ENCODE results near the gene CLCA2. TPM values are rescaled to one million over a fixed set of nuclear protein-coding genes. Genes with fewer than 3 reads are reported as not detected.

CLCA2 gene
- polyA plus RNA-seq, 3 donors, result not detected

DNA sequence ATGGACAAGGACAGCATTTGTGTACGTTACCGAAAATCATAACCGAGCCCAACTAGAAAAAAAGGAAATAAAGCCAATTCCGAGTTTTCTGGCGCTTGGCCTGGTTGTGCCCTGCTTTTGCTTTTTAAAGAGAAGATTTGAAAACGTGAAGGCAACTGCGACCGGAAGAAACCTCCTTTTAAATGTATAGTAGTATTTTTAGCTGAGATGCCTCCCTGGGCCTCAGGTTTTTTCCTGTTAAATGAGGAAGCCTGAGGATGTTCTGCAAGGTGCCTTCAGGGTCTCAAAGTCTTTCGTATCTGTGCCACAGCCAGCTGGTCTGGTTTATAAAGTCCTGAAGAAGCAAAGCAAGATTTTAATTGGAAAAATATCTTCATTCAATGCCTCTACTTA lies 27.5 kb upstream of the CLCA2 start:
- Histone ChIP-seq H3K27ac (ENCODE audit: low read depth in 1 of 2, low read length in 2 of 2) (peak overlapping the region; percentile 27 to 80), H3K36me3 (replicated peaks in 1 of 2; ENCODE audit: control insufficient read depth in 1 of 2, insufficient read depth in 2 of 2, low read length in 2 of 2) (no peaks in the 10 kb centered on the region), H3K9me3 (replicated peaks in 1 of 2; ENCODE audit: control insufficient read depth in 1 of 2, insufficient read depth in 1 of 2, low read length in 2 of 2) (no peaks in the 10 kb centered on the region), H3K4me1 (ENCODE audit: control insufficient read depth in 1 of 2, insufficient read depth in 2 of 2, low read length in 2 of 2) (peaks cover 15 to 20% of the 10 kb centered on the region in 2 donors), H3K9ac (ENCODE audit: insufficient read depth, low read length, poor library complexity, severe bottlenecking) (peak overlapping the region; percentile 77), H3K79me2 (ENCODE audit: insufficient read depth, low read length) (no peaks in the 10 kb centered on the region), H2AFZ (ENCODE audit: insufficient read depth, low read depth, low read length, poor library complexity, severe bottlenecking) (peak overlapping the region; percentile 98), H3K4me2 (replicated peaks; ENCODE audit: extremely low read depth, low read length, poor library complexity, severe bottlenecking) (peak overlapping the region; percentile 95), H4K20me1 (ENCODE audit: insufficient read depth, low read length) (no peaks in the 10 kb centered on the region), H3K4me3 (replicated peaks in 1 of 3; ENCODE audit: low read depth in 2 of 3, low read length in 3 of 3) (peak overlapping the region; percentile 69 to 98 (median 98)), H3K27me3 (ENCODE audit: control insufficient read depth in 2 of 2, insufficient read depth in 2 of 2, low read length in 2 of 2) (no peaks in the 10 kb centered on the region)
- Mint-ChIP-seq H3K36me3 (no peaks in the 10 kb centered on the region), H3K27ac (peak overlapping the region; percentile 67 to 93 (median 89)), H3K4me1 (peaks cover 14% of the 10 kb centered on the region), H3K27me3 (ENCODE audit: low read depth in 3 of 3) (peaks cover 0 to 3% (median 2%) of the 10 kb centered on the region in 3 donors), H3K4me3 (peak overlapping the region; percentile 96 to 100), H3K9me3 (no peaks in the 10 kb centered on the region)
- TF ChIP-seq, protein P1, sequence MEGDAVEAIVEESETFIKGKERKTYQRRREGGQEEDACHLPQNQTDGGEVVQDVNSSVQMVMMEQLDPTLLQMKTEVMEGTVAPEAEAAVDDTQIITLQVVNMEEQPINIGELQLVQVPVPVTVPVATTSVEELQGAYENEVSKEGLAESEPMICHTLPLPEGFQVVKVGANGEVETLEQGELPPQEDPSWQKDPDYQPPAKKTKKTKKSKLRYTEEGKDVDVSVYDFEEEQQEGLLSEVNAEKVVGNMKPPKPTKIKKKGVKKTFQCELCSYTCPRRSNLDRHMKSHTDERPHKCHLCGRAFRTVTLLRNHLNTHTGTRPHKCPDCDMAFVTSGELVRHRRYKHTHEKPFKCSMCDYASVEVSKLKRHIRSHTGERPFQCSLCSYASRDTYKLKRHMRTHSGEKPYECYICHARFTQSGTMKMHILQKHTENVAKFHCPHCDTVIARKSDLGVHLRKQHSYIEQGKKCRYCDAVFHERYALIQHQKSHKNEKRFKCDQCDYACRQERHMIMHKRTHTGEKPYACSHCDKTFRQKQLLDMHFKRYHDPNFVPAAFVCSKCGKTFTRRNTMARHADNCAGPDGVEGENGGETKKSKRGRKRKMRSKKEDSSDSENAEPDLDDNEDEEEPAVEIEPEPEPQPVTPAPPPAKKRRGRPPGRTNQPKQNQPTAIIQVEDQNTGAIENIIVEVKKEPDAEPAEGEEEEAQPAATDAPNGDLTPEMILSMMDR (IDR thresholded peaks at IDR 0.05), result no peak
- WGBS (ENCODE audit: insufficient coverage), result 4% methylated on average over 5 of the region's 9 CpGs
- intact Hi-C loops (cut with micrococcal nuclease), result no loop called here
- DNase-seq, result no peak

DNA sequence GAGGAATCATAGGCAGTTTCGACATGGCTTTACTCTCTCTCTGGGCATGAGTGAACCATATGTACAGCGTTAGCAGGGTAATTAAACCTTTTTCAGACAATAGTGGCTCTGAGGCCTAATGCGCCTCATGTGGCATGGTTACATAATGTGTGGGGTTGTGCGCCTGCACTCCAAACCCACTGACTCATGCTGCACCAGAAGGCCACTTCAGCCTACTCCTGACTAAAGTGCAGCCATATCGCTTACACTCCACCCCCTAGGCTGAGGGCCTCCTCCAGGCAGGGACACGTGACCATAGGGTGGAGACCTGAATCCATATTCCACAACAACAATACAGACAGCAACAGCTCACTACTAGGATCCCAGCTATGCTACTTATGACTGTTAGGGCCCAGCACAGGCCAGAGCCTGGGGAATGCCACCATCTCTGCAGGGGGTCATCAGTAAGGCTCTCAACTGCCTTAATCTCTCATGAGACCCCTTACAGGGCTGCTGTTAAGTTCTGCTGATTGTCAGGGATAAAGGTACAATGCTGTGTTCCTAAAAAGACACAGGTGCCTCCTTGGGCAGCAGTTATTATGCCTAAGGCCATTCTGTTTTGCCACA lies 14.5 kb upstream of the CLCA2 start:
- Histone ChIP-seq H3K36me3 (replicated peaks in 1 of 2; ENCODE audit: control insufficient read depth in 1 of 2, insufficient read depth in 2 of 2, low read length in 2 of 2) (no peaks in the 10 kb centered on the region), H2AFZ (ENCODE audit: insufficient read depth, low read depth, low read length, poor library complexity, severe bottlenecking) (peak overlapping the region; percentile 21), H3K9ac (ENCODE audit: insufficient read depth, low read length, poor library complexity, severe bottlenecking) (no peak overlapping the region), H4K20me1 (ENCODE audit: insufficient read depth, low read length) (no peaks in the 10 kb centered on the region), H3K4me2 (replicated peaks; ENCODE audit: extremely low read depth, low read length, poor library complexity, severe bottlenecking) (no peak overlapping the region), H3K4me3 (replicated peaks in 1 of 3; ENCODE audit: low read depth in 2 of 3, low read length in 3 of 3) (no peak overlapping the region), H3K27me3 (ENCODE audit: control insufficient read depth in 2 of 2, insufficient read depth in 2 of 2, low read length in 2 of 2) (no peaks in the 10 kb centered on the region), H3K27ac (ENCODE audit: low read depth in 1 of 2, low read length in 2 of 2) (no peak overlapping the region), H3K9me3 (replicated peaks in 1 of 2; ENCODE audit: control insufficient read depth in 1 of 2, insufficient read depth in 1 of 2, low read length in 2 of 2) (no peaks in the 10 kb centered on the region), H3K4me1 (ENCODE audit: control insufficient read depth in 1 of 2, insufficient read depth in 2 of 2, low read length in 2 of 2) (no peaks in the 10 kb centered on the region), H3K79me2 (ENCODE audit: insufficient read depth, low read length) (no peaks in the 10 kb centered on the region)
- H3K27me3 Mint-ChIP-seq (ENCODE audit: low read depth in 3 of 3), result no peaks in the 10 kb centered on the region
- H3K9me3 Mint-ChIP-seq, result no peaks in the 10 kb centered on the region
- intact Hi-C loops (cut with micrococcal nuclease), result no loop called here
- no peaks in the 10 kb centered on the region for H3K36me3 Mint-ChIP-seq
- H3K4me1 Mint-ChIP-seq, result no peaks in the 10 kb centered on the region
- TF ChIP-seq, protein P1 (IDR thresholded peaks at IDR 0.05), result no peak
- peak overlapping the region in 2 of 7 donors; percentile 31 to 44 for H3K27ac Mint-ChIP-seq
- DNase-seq, result no peak
- 65% methylated on average over 2 of the region's 6 CpGs for WGBS (ENCODE audit: insufficient coverage)
- H3K4me3 Mint-ChIP-seq, result no peak overlapping the region

All from CD14-positive monocyte (primary cell).